Activated naive CD4-positive, alpha-beta T cell treated with anti-CD3 and anti-CD28 coated beads for 36 hours (primary cell): Measurements from ENCODE around the gene SLC26A9. TPM values are rescaled to one million over a fixed set of nuclear protein-coding genes. Genes with fewer than 3 reads are reported as not detected.

ENCODE experiments used
- CTCF ChIA-PET: fragments of 350-600 bp; sonication (Branson Sonifier 250); formaldehyde crosslinking; loops from one replicate; lab custom pipeline; 2021; ENCODE audit warnings: antibody characterized with exemption; lab: Charles Lee
- DNase-seq: peaks from one replicate; pipeline ENCODE4 v3.0.0-alpha.2; 2020
- H3K27ac Mint-ChIP-seq: one replicate; pipeline ENCODE4 v1.8.0; 2021; ENCODE audit warnings: mild to moderate bottlenecking, mixed read lengths
- H3K27me3 Mint-ChIP-seq: one replicate; pipeline ENCODE4 v1.8.0; 2021; ENCODE audit warnings: low read depth, mixed read lengths
- H3K36me3 Mint-ChIP-seq: one replicate; pipeline ENCODE4 v1.8.0; 2021; ENCODE audit warnings: low read depth, mixed read lengths
- H3K4me1 Mint-ChIP-seq: one replicate; pipeline ENCODE4 v1.8.0; 2021; ENCODE audit warnings: low read depth, mixed read lengths
- H3K4me3 Mint-ChIP-seq: one replicate; pipeline ENCODE4 v1.8.0; 2021; ENCODE audit warnings: mild to moderate bottlenecking, moderate library complexity, mixed read lengths
- H3K9me3 Mint-ChIP-seq: one replicate; pipeline ENCODE4 v1.8.0; 2021; ENCODE audit warnings: mixed read lengths
- intact Hi-C: fragments of 100-400 bp; cut with micrococcal nuclease; formaldehyde crosslinking; loops from one replicate; pipeline ENCODE4 v1.15.1; 2023
- total RNA-seq, 2 experiments: library from RNA; stranded (reverse); gene quantifications; one replicate each; pipeline ENCODE4 v1.2.3, GENCODE V29; 2021

SLC26A9 gene
- total RNA-seq, 2 experiments from 2014 or later: not detected

- no peaks in the 10 kb centered on the region for H3K4me1 Mint-ChIP-seq
- CTCF ChIA-PET: interaction anchor here (0.9 to 5.0 kb wide), 3 partner anchors 12 to 126 kb away, joined by 3 to 172 read pairs (median 6); no protein-coding TSS in a partner anchor
- intact Hi-C loops: no loop called here
Measured at GRCh38 chr1:205980237-205980870, 37.1 kb upstream of the SLC26A9 start.

DNA sequence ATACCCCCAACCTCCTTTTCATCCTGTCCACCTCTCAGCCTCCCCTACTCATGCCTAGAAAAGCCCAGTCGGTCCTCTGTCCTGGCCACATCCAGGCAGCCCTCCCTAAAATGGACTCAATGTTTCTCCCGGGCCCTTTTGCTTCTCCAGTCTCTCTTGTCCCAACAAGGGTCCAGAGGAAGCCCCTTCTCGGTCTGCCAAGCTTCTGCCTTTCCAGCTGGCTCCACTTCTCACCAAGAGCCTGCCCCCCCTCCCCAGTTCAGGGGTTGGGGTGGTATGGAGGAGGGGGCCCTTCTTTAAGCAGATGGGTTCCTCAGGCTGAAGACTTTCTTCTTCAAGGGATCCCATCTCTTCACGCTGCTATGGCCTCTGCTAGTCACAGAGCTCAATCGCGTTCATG is 36.0 kb upstream of the SLC26A9 start:
- H3K27me3 Mint-ChIP-seq: no peaks in the 10 kb centered on the region
- no peak overlapping the region for H3K4me3 Mint-ChIP-seq
- no peaks in the 10 kb centered on the region for H3K4me1 Mint-ChIP-seq
- CTCF ChIA-PET: interaction anchor here (0.5 to 5.0 kb wide), 9 partner anchors 11 to 356 kb away, joined by 3 to 172 read pairs (median 16); no protein-coding TSS in a partner anchor
- H3K9me3 Mint-ChIP-seq: no peaks in the 10 kb centered on the region
- intact Hi-C loops: loop anchor here (5.0 to 10.0 kb wide), 2 partner anchors 387 to 454 kb away; no protein-coding TSS in a partner anchor
- DNase-seq: peak; percentile 0
- H3K36me3 Mint-ChIP-seq: no peaks in the 10 kb centered on the region
- H3K27ac Mint-ChIP-seq: no peak overlapping the region

More at GRCh38 chr1:205980237-205980870, 37.1 kb upstream of the SLC26A9 start:
- Mint-ChIP-seq H3K27me3 (no peaks in the 10 kb centered on the region), H3K36me3 (no peaks in the 10 kb centered on the region), H3K27ac (no peak overlapping the region), H3K4me3 (no peak overlapping the region), H3K9me3 (no peaks in the 10 kb centered on the region)
- no peak for DNase-seq

- Mint-ChIP-seq H3K36me3 (no peaks in the 10 kb centered on the region), H3K4me1 (no peaks in the 10 kb centered on the region), H3K27ac (no peak overlapping the region), H3K4me3 (no peak overlapping the region), H3K9me3 (peaks cover 2% of the 10 kb centered on the region), H3K27me3 (no peaks in the 10 kb centered on the region)
- intact Hi-C loops: loop anchor here (5.0 to 10.0 kb wide), 2 partner anchors 386 to 454 kb away; no protein-coding TSS in a partner anchor
- CTCF ChIA-PET: interaction anchor here (0.5 to 5.0 kb wide), 13 partner anchors 11 to 355 kb away, joined by 4 to 172 read pairs (median 16); no protein-coding TSS in a partner anchor
- peak; percentile 2 for DNase-seq
Measured at GRCh38 chr1:205978676-205979075, 35.4 kb upstream of the SLC26A9 start.

DNA sequence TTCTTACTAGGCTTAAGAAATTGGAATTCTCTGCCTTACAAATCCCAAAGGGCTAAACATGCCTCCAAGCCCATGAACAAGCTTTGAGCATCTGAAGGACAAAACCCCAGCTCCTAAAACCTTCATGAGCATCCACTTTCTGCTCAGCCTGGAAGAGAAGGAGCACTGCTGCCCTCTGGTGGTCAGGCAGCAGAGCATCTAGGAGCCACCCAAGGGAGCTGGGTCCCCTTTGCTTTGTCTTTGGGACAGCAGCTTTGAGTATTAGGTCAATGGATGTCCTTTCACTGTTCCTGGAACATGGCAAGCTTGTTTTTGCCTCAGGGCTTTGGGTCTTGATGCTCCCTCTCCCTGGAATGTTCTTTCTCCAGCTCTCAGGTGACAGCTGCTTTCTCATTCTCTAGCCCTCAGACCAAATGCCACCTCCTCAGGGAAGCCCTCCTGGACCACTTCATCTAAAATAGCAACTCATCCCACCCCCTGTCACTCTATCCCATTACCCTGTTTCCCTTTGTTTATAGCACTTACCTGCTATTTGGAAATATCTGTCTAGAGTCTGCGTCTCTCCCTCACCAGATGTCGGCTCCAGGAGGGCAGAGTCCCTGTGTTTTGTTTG is 34.3 kb upstream of the SLC26A9 start:
- CTCF ChIA-PET: interaction anchor here (0.6 to 5.0 kb wide), 72 partner anchors 9 to 453 kb away, joined by 3 to 172 read pairs (median 5); partner anchors contain the start of genes PM20D1 and SLC45A3
- intact Hi-C loops: loop anchor here (1.0 to 10.0 kb wide), 5 partner anchors 58 to 453 kb away; no protein-coding TSS in a partner anchor
- H3K27me3 Mint-ChIP-seq: no peaks in the 10 kb centered on the region
- peaks cover 2% of the 10 kb centered on the region for H3K9me3 Mint-ChIP-seq
- H3K27ac Mint-ChIP-seq: no peak overlapping the region
- H3K4me3 Mint-ChIP-seq: no peak overlapping the region
- no peaks in the 10 kb centered on the region for H3K36me3 Mint-ChIP-seq
- peak; percentile 88 for DNase-seq
- no peaks in the 10 kb centered on the region for H3K4me1 Mint-ChIP-seq

GRCh38 chr1:205976708-205977401 is 33.6 kb upstream of the SLC26A9 start:
- CTCF ChIA-PET: interaction anchor here (0.6 to 5.0 kb wide), 68 partner anchors 9 to 874 kb away, joined by 3 to 172 read pairs (median 5); partner anchors contain the start of genes PM20D1 and SLC45A3
- Mint-ChIP-seq H3K9me3 (peaks cover 2% of the 10 kb centered on the region), H3K4me1 (no peaks in the 10 kb centered on the region), H3K36me3 (no peaks in the 10 kb centered on the region), H3K27me3 (no peaks in the 10 kb centered on the region), H3K4me3 (no peak overlapping the region), H3K27ac (no peak overlapping the region)
- intact Hi-C loops: loop anchor here (1.0 to 10.0 kb wide), 5 partner anchors 58 to 452 kb away; no protein-coding TSS in a partner anchor
- DNase-seq: peak; percentile 2

DNA sequence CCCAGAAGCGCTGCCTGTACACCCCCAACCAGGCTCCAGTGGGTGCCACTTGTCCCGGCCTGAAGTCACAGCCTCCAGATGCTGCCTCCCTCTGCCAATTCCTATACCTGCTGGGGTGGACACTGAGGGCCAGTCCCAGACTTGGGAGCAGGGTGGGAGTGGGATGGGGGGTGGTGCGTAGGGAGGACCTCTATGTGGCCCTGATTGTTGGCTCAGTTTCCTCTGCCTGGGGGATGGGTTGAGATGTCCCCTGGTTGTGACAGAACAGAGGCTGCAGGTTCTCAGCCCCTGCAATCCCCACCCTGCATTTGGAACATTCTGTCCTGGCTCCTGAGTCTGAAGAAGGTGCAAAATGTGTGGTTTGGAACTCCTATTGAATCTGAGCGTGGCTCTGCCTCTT is 32.8 kb upstream of the SLC26A9 start:
- CTCF ChIA-PET: interaction anchor here (1.1 to 5.0 kb wide), 10 partner anchors 17 to 385 kb away, joined by 3 to 172 read pairs (median 14); no protein-coding TSS in a partner anchor
- intact Hi-C loops: loop anchor here (5.0 to 10.0 kb wide), 2 partner anchors 384 to 451 kb away; no protein-coding TSS in a partner anchor
- Mint-ChIP-seq H3K27me3 (no peaks in the 10 kb centered on the region), H3K9me3 (peaks cover 2% of the 10 kb centered on the region), H3K4me3 (no peak overlapping the region), H3K27ac (no peak overlapping the region), H3K4me1 (no peaks in the 10 kb centered on the region), H3K36me3 (no peaks in the 10 kb centered on the region)
- peak; percentile 2 for DNase-seq

DNA sequence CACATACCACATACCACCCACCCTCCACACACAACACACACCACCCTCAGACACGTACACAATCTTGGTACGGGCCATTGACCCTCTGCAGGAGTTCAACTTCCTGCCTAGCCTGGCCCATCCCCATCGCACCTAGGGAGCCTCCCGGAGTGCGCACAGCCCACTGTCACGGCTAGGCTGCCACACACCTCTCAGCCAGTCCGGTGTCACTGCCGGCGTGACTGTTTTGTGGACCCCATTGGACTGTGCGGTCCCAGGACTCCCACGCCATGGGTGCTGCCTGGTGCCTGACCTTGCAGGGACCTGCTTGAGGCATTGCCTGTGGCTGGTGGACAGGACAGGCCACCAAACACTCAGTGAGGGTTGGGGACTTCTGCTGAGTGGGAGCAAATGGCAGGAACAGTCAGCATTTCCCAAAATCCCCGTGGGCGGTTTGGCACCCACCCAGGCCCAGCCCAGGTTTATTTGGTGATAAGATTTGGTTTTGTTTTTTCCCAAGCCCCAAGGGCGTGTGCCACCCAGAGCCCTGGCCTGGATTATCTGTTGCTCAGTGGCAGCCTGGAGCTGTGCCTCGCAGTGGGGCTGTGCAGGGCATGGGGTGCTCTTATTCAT is 32.2 kb upstream of the SLC26A9 start:
- Mint-ChIP-seq H3K36me3 (no peaks in the 10 kb centered on the region), H3K27ac (no peak overlapping the region), H3K4me1 (no peaks in the 10 kb centered on the region), H3K4me3 (no peak overlapping the region), H3K9me3 (peaks cover 2% of the 10 kb centered on the region), H3K27me3 (no peaks in the 10 kb centered on the region)
- intact Hi-C loops: loop anchor here (5.0 to 10.0 kb wide), 2 partner anchors 383 to 451 kb away; no protein-coding TSS in a partner anchor
- DNase-seq: peak; percentile 1
- CTCF ChIA-PET: interaction anchor here (1.1 to 5.0 kb wide), 2 partner anchors 56 to 57 kb away, joined by 3 to 172 read pairs; no protein-coding TSS in a partner anchor

GRCh38 chr1:205974712-205975111 is 31.5 kb upstream of the SLC26A9 start:
- no peak overlapping the region for H3K27ac Mint-ChIP-seq
- intact Hi-C loops: loop anchor here (5.0 to 10.0 kb wide), 2 partner anchors 382 to 450 kb away; no protein-coding TSS in a partner anchor
- no peaks in the 10 kb centered on the region for H3K27me3 Mint-ChIP-seq
- no peaks in the 10 kb centered on the region for H3K36me3 Mint-ChIP-seq
- H3K4me1 Mint-ChIP-seq: no peaks in the 10 kb centered on the region
- DNase-seq: peak; percentile 1
- H3K4me3 Mint-ChIP-seq: no peak overlapping the region
- CTCF ChIA-PET: no interaction called here
- peaks cover 2% of the 10 kb centered on the region for H3K9me3 Mint-ChIP-seq

GRCh38 chr1:205973377-205974232 is 30.3 kb upstream of the SLC26A9 start:
- H3K4me1 Mint-ChIP-seq: no peaks in the 10 kb centered on the region
- CTCF ChIA-PET: no interaction called here
- H3K27ac Mint-ChIP-seq: no peak overlapping the region
- H3K36me3 Mint-ChIP-seq: no peaks in the 10 kb centered on the region
- DNase-seq: peak; percentile 0
- peaks cover 2% of the 10 kb centered on the region for H3K9me3 Mint-ChIP-seq
- no peak overlapping the region for H3K4me3 Mint-ChIP-seq
- intact Hi-C loops: loop anchor here (10.0 kb wide), 1 partner anchor 449 kb away; no protein-coding TSS in a partner anchor
- H3K27me3 Mint-ChIP-seq: no peaks in the 10 kb centered on the region

DNA sequence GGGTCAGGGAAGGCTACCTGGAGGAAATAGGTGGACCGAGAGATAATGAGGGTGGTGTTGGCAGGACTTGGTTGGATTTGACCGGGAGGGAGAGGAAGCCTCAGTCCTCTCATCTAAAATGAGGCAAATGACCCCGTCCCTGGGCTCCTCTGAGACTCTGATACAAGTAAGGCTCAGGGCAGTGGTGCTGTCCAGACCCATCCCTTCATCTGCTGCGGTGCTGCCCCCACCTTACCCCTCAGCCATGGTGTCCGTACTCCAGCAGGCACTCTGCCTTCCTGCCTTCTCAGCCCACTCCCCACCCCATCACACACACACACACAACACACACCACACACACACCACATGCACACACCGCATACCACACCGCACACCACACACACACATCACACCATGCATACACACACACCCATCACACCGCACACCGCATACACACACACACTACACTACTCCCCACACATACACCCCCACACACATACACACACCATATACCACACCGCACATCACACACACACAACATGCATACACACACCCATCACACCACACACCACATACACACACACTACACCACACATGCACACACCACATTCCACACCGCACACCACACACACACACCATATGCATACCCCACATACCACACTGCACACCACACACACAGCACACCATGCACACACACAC is 29.4 kb upstream of the SLC26A9 start:
- no peak overlapping the region for H3K27ac Mint-ChIP-seq
- no peaks in the 10 kb centered on the region for H3K36me3 Mint-ChIP-seq
- H3K27me3 Mint-ChIP-seq: no peaks in the 10 kb centered on the region
- H3K4me1 Mint-ChIP-seq: no peaks in the 10 kb centered on the region
- CTCF ChIA-PET: no interaction called here
- intact Hi-C loops: loop anchor here (10.0 kb wide), 1 partner anchor 448 kb away; no protein-coding TSS in a partner anchor
- H3K4me3 Mint-ChIP-seq: no peak overlapping the region
- peaks cover 2% of the 10 kb centered on the region for H3K9me3 Mint-ChIP-seq
- peak; percentile 3 for DNase-seq
